GM18870 (cell line): ENCODE data around the gene VAMP1.
A peak's percentile ranks its signal among the peaks of the same experiment; 100 is the strongest.
"Not testable (repeated sequence)": the region's sequence is repeated elsewhere in the genome, so short reads cannot be mapped to it uniquely, and the experiment has no call there.

Experiments
- ATAC-seq: cut with Tn5 transposase; IDR thresholded peaks from one replicate; pipeline ENCODE4 v1.9.1; 2021; ENCODE audit warnings: moderate library complexity; ENCODE audit not compliant: unreplicated experiment

VAMP1 gene

GRCh38 chr12:6470375-6471163 lies at the start of gene VAMP1:
Gene VAMP1 (minus strand): TSS chr12:6470677. CDS start chr12:6470531, 146 bp downstream.
- ATAC-seq: peak; percentile 84

- no peak for ATAC-seq
These were observed 49.7 kb upstream of the VAMP1 start for GRCh38 chr12:6520186-6520585.

- no peak for ATAC-seq
These were observed 37.6 kb upstream of the VAMP1 start for GRCh38 chr12:6508087-6508486.

- no peak for ATAC-seq
These were observed 36.9 kb upstream of the VAMP1 start for GRCh38 chr12:6507102-6507998.

- no peak for ATAC-seq
These were observed 30.0 kb upstream of the VAMP1 start for GRCh38 chr12:6500466-6500865.

- not testable (repeated sequence) for ATAC-seq
These were observed 26.8 kb upstream of the VAMP1 start for GRCh38 chr12:6497291-6497690.

- ATAC-seq: no peak
These were observed 24.5 kb upstream of the VAMP1 start for GRCh38 chr12:6494968-6495367.

- no peak for ATAC-seq
These were observed 23.8 kb upstream of the VAMP1 start for GRCh38 chr12:6494258-6494743.

- peak; percentile 85 for ATAC-seq
These were observed 23.2 kb upstream of the VAMP1 start, which contains the start of gene NCAPD2 for GRCh38 chr12:6493497-6494257. Gene NCAPD2 (plus strand): TSS chr12:6494102. CDS start chr12:6495099, 997 bp downstream.

GRCh38 chr12:6492838-6493496 lies 22.5 kb upstream of the VAMP1 start, which contains the start of gene MRPL51:
Gene MRPL51 (minus strand): TSS chr12:6493262. CDS start chr12:6493136, 126 bp downstream.
- ATAC-seq: peak; percentile 48

GRCh38 chr12:6490673-6491072 lies 20.2 kb upstream of the VAMP1 start:
- not testable (repeated sequence) for ATAC-seq

GRCh38 chr12:6489449-6489848 lies 19.0 kb upstream of the VAMP1 start:
- ATAC-seq: no peak

GRCh38 chr12:6488240-6488639 lies 17.8 kb upstream of the VAMP1 start:
- ATAC-seq: no peak

- ATAC-seq: no peak
These were observed 7.9 kb upstream of the VAMP1 start for GRCh38 chr12:6478416-6478815.

GRCh38 chr12:6477601-6478377 lies 7.3 kb upstream of the VAMP1 start:
- ATAC-seq: not testable (repeated sequence)

GRCh38 chr12:6476489-6476888 lies 6.0 kb upstream of the VAMP1 start:
- no peak for ATAC-seq

- not testable (repeated sequence) for ATAC-seq
These were observed 4.9 kb upstream of the VAMP1 start for GRCh38 chr12:6475233-6475975.

GRCh38 chr12:6472491-6472890 lies 2.0 kb upstream of the VAMP1 start:
- ATAC-seq: no peak

- ATAC-seq: no peak
These were observed 1.5 kb upstream of the VAMP1 start for GRCh38 chr12:6471989-6472360.
